ENCODE data around the gene MOK. TPM values are rescaled to one million over a fixed set of nuclear protein-coding genes. Genes with fewer than 3 reads are reported as not detected.

Gene MOK
- total RNA-seq, 1 donor from 2014 or later, result 6.3 TPM

DNA sequence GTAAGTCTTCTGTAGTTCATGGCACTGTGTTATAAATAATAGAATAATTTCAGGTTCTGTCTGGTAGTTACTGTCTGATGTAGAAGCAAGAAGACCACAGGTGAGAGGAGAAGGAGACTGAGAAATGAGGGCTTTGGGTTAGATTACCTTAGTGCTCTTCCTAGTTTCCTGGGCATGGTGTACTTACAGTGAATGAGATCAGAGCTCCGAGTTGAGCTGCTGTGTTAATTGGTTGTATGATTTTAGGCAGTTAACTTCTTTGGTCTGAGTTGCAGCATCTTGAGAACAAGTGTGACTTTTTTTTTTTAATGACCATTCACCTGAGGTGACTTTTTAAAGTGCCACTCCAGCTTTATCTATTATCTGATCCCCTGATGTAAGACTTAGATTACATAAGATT, 123.8 kb downstream of the MOK start:
- DNase-seq (no peak), ATAC-seq (no peak)
- Histone ChIP-seq H3K27ac (no peak overlapping the region), H3K36me3 (no peaks in the 10 kb centered on the region), H3K27me3 (no peaks in the 10 kb centered on the region), H3K4me3 (no peak overlapping the region), H3K4me1 (peaks cover 6% of the 10 kb centered on the region), H3K9me3 (no peaks in the 10 kb centered on the region)
- intact Hi-C loops (cut with DNase I), result no loop called here
- TF ChIP-seq, protein P1, sequence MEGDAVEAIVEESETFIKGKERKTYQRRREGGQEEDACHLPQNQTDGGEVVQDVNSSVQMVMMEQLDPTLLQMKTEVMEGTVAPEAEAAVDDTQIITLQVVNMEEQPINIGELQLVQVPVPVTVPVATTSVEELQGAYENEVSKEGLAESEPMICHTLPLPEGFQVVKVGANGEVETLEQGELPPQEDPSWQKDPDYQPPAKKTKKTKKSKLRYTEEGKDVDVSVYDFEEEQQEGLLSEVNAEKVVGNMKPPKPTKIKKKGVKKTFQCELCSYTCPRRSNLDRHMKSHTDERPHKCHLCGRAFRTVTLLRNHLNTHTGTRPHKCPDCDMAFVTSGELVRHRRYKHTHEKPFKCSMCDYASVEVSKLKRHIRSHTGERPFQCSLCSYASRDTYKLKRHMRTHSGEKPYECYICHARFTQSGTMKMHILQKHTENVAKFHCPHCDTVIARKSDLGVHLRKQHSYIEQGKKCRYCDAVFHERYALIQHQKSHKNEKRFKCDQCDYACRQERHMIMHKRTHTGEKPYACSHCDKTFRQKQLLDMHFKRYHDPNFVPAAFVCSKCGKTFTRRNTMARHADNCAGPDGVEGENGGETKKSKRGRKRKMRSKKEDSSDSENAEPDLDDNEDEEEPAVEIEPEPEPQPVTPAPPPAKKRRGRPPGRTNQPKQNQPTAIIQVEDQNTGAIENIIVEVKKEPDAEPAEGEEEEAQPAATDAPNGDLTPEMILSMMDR (IDR thresholded peaks at IDR 0.05), result no peak

DNA sequence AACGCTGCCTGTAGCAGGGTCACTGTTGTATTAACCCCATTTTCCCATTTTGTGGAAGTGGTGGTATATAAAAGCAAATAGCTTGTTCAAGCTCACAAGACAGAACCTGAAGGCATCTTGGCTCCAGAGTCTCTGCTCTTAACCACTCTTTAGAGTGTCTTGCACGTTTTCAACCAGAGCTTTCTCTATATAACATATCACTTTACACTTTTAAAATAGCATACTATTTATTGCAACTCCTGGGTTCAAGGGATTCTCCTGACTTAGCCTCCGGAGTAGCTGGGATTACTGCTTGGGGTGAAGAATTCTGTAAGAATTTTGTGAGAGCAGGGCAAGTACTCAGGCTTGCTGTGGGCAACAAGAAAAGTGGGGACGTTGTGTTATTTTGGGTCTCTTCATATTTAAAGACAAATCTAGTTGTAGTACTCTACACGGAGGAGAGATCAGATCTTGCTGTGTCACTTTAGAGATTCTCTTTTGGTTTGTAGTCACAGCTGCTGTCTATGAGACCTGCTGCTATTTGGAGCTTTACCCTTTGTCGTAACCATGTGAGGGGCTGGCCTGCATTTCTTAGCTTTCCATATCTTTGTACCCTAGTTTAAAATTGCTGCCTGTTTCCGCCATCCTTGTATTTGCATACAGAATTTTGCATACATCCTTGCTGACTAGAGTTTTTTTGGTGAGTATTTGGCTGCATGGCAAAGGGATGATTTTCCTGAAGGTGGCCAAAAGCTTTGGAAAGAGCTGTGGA, 124.5 kb downstream of the MOK start:
- no peak for ATAC-seq
- Histone ChIP-seq H3K4me3 (no peak overlapping the region), H3K27ac (no peak overlapping the region), H3K36me3 (no peaks in the 10 kb centered on the region), H3K4me1 (peaks cover under 1% of the 10 kb centered on the region), H3K27me3 (no peaks in the 10 kb centered on the region), H3K9me3 (no peaks in the 10 kb centered on the region)
- TF ChIP-seq, protein P1 (IDR thresholded peaks at IDR 0.05), result no peak
- intact Hi-C loops (cut with DNase I), result no loop called here
- DNase-seq, result no peak

Other genes starting within 250 kb of the MOK start
- 490 TPM for gene HSP90AA1, start 218.1 kb downstream of the MOK start, total RNA-seq
- gene WDR20, start 165.3 kb downstream of the MOK start, total RNA-seq, result 25.2 TPM
- 10.1 TPM for gene ZNF839, start 14.6 kb upstream of the MOK start, total RNA-seq
- gene CINP, start 57.7 kb upstream of the MOK start, total RNA-seq, result 34.4 TPM
- 21.4 TPM for gene TECPR2, start 57.8 kb upstream of the MOK start, total RNA-seq
- gene ANKRD9, start 204.6 kb upstream of the MOK start, total RNA-seq, result 22.4 TPM